ENCODE measurements around the gene ZFAND3.
"Not testable (repeated sequence)": the region's sequence is repeated elsewhere in the genome, so short reads cannot be mapped to it uniquely, and the experiment has no call there.

Gene ZFAND3

DNA sequence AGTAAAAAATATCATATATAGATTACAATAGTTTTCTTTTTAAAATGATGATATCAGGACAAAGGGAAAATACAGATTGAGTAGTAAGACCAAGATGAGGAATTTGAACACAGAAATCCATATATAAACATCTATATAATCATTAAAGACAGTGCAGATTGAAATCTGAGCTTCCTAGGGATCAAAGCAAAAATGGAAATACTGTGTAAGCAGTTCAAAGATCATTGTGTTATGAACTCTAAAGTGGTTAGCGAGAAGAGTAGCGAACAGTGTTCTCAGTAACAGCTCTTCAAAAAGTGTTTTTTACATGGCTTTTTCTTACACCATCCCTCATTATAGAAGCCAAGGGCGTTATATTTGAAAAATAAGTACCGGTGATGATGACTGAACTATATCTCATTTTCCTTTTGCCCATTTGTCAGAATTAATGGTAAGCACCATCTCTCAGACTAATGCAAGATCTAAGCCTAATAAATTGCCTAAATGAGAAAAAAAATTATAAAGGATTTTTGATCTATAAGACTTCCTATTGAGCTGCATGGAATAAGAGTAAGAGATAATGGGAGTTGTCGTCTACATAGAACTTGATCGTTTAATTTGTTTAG, 226.3 kb downstream of the ZFAND3 start:
- Histone ChIP-seq H3K4me1 (ENCODE audit: control insufficient read depth, insufficient read depth, low read length, unreplicated experiment) (peaks cover 2% of the 10 kb centered on the region), H2AFZ (ENCODE audit: low read length, unreplicated experiment) (no peak overlapping the region), H3K36me3 (ENCODE audit: insufficient read depth, low read length) (no peaks in the 10 kb centered on the region), H3K4me3 (ENCODE audit: low read depth, low read length) (no peak overlapping the region), H3K27me3 (ENCODE audit: insufficient read depth, low read length) (no peaks in the 10 kb centered on the region), H3K27ac (ENCODE audit: low read depth, low read length) (no peak overlapping the region), H3K79me2 (ENCODE audit: control insufficient read depth, insufficient read depth, low read length, unreplicated experiment) (peaks cover 38% of the 10 kb centered on the region)

- H2AFZ ChIP-seq (ENCODE audit: low read length, unreplicated experiment) = no peak overlapping the region
- H3K36me3 ChIP-seq (ENCODE audit: insufficient read depth, low read length) = no peaks in the 10 kb centered on the region
- H3K4me3 ChIP-seq (ENCODE audit: low read depth, low read length) = no peak overlapping the region
- no peaks in the 10 kb centered on the region for H3K27me3 ChIP-seq (ENCODE audit: insufficient read depth, low read length)
- no peak overlapping the region for H3K27ac ChIP-seq (ENCODE audit: low read depth, low read length)
- peaks cover 48% of the 10 kb centered on the region for H3K79me2 ChIP-seq (ENCODE audit: control insufficient read depth, insufficient read depth, low read length, unreplicated experiment)
- H3K4me1 ChIP-seq (ENCODE audit: control insufficient read depth, insufficient read depth, low read length, unreplicated experiment) = no peaks in the 10 kb centered on the region
Observed at GRCh38 chr6:38047562-38047961, 228.0 kb downstream of the ZFAND3 start.

DNA sequence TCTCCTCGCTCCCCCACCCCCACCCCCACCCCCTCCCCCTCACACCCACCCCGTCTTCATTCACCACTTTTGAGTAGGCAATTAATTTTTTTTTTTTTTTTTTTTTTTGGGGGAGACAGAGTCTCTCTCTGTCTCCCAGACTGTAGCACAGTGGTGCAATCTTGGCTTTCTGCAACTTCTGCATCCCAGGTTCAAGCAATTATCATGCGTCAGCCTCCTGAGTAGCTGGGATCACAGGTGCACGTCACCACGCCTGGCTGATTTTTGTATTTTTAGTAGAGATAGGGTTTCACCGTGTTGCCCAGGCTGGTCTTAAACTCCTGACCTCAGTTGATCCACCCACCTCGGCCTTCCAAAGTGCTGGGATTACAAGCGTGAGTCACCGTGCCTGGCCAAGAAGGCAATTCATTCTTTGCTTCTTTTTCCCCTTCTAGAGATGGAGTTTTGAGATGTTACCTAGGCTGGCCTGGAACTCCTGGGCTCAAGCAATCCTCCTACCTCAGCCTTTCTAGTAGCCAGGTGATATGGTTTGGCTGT, 230.4 kb downstream of the ZFAND3 start:
- not testable (repeated sequence) for H3K36me3 ChIP-seq (ENCODE audit: insufficient read depth, low read length); H2AFZ ChIP-seq (ENCODE audit: low read length, unreplicated experiment); H3K27ac ChIP-seq (ENCODE audit: low read depth, low read length); H3K4me1 ChIP-seq (ENCODE audit: control insufficient read depth, insufficient read depth, low read length, unreplicated experiment); H3K4me3 ChIP-seq (ENCODE audit: low read depth, low read length); H3K27me3 ChIP-seq (ENCODE audit: insufficient read depth, low read length)
- H3K79me2 ChIP-seq (ENCODE audit: control insufficient read depth, insufficient read depth, low read length, unreplicated experiment) = peaks cover 54% of the 10 kb centered on the region

DNA sequence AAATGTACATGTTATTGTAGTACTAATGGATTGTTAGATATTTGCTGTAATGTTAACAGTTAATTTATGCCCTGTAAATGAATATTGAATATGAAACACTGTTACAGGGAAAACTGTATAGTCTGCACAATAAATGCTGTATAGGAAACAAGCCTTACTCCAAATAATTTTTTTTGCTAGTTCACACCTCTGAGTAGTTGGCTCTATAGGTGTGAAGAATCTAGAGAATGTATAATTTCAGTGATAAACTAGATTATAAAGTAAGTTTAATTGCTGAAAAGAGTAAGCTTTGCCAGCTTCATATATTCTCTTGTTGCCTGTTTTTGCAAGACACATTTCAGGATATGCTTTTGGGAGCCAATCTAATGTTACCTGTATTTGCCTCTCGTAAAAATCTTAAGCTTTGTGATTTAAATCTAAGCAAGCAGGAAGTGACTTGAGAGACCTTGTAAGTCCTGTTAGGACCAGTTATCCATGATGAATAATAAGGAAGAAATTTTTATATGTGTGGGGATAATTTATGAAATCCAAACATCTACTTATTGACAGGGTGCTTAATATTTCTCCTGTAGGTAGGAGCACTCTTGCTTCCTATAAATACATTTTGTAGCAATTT, 232.4 kb downstream of the ZFAND3 start:
- Histone ChIP-seq H3K4me3 (ENCODE audit: low read depth, low read length) (no peak overlapping the region), H3K79me2 (ENCODE audit: control insufficient read depth, insufficient read depth, low read length, unreplicated experiment) (peaks cover 57% of the 10 kb centered on the region), H3K27ac (ENCODE audit: low read depth, low read length) (no peak overlapping the region)

GRCh38 chr6:38054527-38055202, 235.1 kb downstream of the ZFAND3 start:
- Histone ChIP-seq H3K79me2 (ENCODE audit: control insufficient read depth, insufficient read depth, low read length, unreplicated experiment) (peaks cover 64% of the 10 kb centered on the region), H3K27ac (ENCODE audit: low read depth, low read length) (no peak overlapping the region), H2AFZ (ENCODE audit: low read length, unreplicated experiment) (no peak overlapping the region), H3K4me1 (ENCODE audit: control insufficient read depth, insufficient read depth, low read length, unreplicated experiment) (peaks cover 13% of the 10 kb centered on the region), H3K36me3 (ENCODE audit: insufficient read depth, low read length) (no peaks in the 10 kb centered on the region), H3K27me3 (ENCODE audit: insufficient read depth, low read length) (no peaks in the 10 kb centered on the region), H3K4me3 (ENCODE audit: low read depth, low read length) (no peak overlapping the region)

More for the DNA sequence above, 232.4 kb downstream of the ZFAND3 start:
- no peak overlapping the region for H2AFZ ChIP-seq (ENCODE audit: low read length, unreplicated experiment)
- no peaks in the 10 kb centered on the region for H3K36me3 ChIP-seq (ENCODE audit: insufficient read depth, low read length)
- no peaks in the 10 kb centered on the region for H3K27me3 ChIP-seq (ENCODE audit: insufficient read depth, low read length)
- no peaks in the 10 kb centered on the region for H3K4me1 ChIP-seq (ENCODE audit: control insufficient read depth, insufficient read depth, low read length, unreplicated experiment)

- no peak overlapping the region for H3K27ac ChIP-seq (ENCODE audit: low read depth, low read length)
- no peaks in the 10 kb centered on the region for H3K27me3 ChIP-seq (ENCODE audit: insufficient read depth, low read length)
- H3K79me2 ChIP-seq (ENCODE audit: control insufficient read depth, insufficient read depth, low read length, unreplicated experiment) = peaks cover 63% of the 10 kb centered on the region
- H3K4me1 ChIP-seq (ENCODE audit: control insufficient read depth, insufficient read depth, low read length, unreplicated experiment) = peaks cover 13% of the 10 kb centered on the region
- no peak overlapping the region for H3K4me3 ChIP-seq (ENCODE audit: low read depth, low read length)
- no peak overlapping the region for H2AFZ ChIP-seq (ENCODE audit: low read length, unreplicated experiment)
- H3K36me3 ChIP-seq (ENCODE audit: insufficient read depth, low read length) = no peaks in the 10 kb centered on the region
Observed at GRCh38 chr6:38055203-38055589, 235.7 kb downstream of the ZFAND3 start.

- Histone ChIP-seq H3K79me2 (ENCODE audit: control insufficient read depth, insufficient read depth, low read length, unreplicated experiment) (peaks cover 59% of the 10 kb centered on the region), H3K27ac (ENCODE audit: low read depth, low read length) (no peak overlapping the region), H3K4me1 (ENCODE audit: control insufficient read depth, insufficient read depth, low read length, unreplicated experiment) (peaks cover 13% of the 10 kb centered on the region), H3K27me3 (ENCODE audit: insufficient read depth, low read length) (no peaks in the 10 kb centered on the region), H3K36me3 (ENCODE audit: insufficient read depth, low read length) (no peaks in the 10 kb centered on the region), H3K4me3 (ENCODE audit: low read depth, low read length) (no peak overlapping the region), H2AFZ (ENCODE audit: low read length, unreplicated experiment) (no peak overlapping the region)
Observed at GRCh38 chr6:38056361-38056760, 236.8 kb downstream of the ZFAND3 start.

GRCh38 chr6:38057994-38058393, 238.5 kb downstream of the ZFAND3 start:
- no peak overlapping the region for H2AFZ ChIP-seq (ENCODE audit: low read length, unreplicated experiment)
- peaks cover 13% of the 10 kb centered on the region for H3K4me1 ChIP-seq (ENCODE audit: control insufficient read depth, insufficient read depth, low read length, unreplicated experiment)
- H3K4me3 ChIP-seq (ENCODE audit: low read depth, low read length) = no peak overlapping the region
- no peak overlapping the region for H3K27ac ChIP-seq (ENCODE audit: low read depth, low read length)
- H3K79me2 ChIP-seq (ENCODE audit: control insufficient read depth, insufficient read depth, low read length, unreplicated experiment) = peaks cover 43% of the 10 kb centered on the region
- H3K36me3 ChIP-seq (ENCODE audit: insufficient read depth, low read length) = peaks cover 14% of the 10 kb centered on the region; the same call in 1 of the 2 replicates
- no peaks in the 10 kb centered on the region for H3K27me3 ChIP-seq (ENCODE audit: insufficient read depth, low read length)

- Histone ChIP-seq H3K36me3 (ENCODE audit: insufficient read depth, low read length) (peaks cover 21% of the 10 kb centered on the region), H3K4me3 (ENCODE audit: low read depth, low read length) (no peak overlapping the region), H3K4me1 (ENCODE audit: control insufficient read depth, insufficient read depth, low read length, unreplicated experiment) (peaks cover 13% of the 10 kb centered on the region), H3K79me2 (ENCODE audit: control insufficient read depth, insufficient read depth, low read length, unreplicated experiment) (peaks cover 24% of the 10 kb centered on the region), H3K27me3 (ENCODE audit: insufficient read depth, low read length) (no peaks in the 10 kb centered on the region), H3K27ac (ENCODE audit: low read depth, low read length) (no peak overlapping the region), H2AFZ (ENCODE audit: low read length, unreplicated experiment) (no peak overlapping the region)
Observed at GRCh38 chr6:38062066-38062465, 242.5 kb downstream of the ZFAND3 start.

- H3K4me1 ChIP-seq (ENCODE audit: control insufficient read depth, insufficient read depth, low read length, unreplicated experiment) = no peaks in the 10 kb centered on the region
- no peaks in the 10 kb centered on the region for H3K27me3 ChIP-seq (ENCODE audit: insufficient read depth, low read length)
- no peak overlapping the region for H3K4me3 ChIP-seq (ENCODE audit: low read depth, low read length)
- peaks cover 21% of the 10 kb centered on the region for H3K36me3 ChIP-seq (ENCODE audit: insufficient read depth, low read length)
- H3K27ac ChIP-seq (ENCODE audit: low read depth, low read length) = no peak overlapping the region
- peaks cover 17% of the 10 kb centered on the region for H3K79me2 ChIP-seq (ENCODE audit: control insufficient read depth, insufficient read depth, low read length, unreplicated experiment)
- H2AFZ ChIP-seq (ENCODE audit: low read length, unreplicated experiment) = no peak overlapping the region
Observed at GRCh38 chr6:38063973-38064372, 244.4 kb downstream of the ZFAND3 start.

DNA sequence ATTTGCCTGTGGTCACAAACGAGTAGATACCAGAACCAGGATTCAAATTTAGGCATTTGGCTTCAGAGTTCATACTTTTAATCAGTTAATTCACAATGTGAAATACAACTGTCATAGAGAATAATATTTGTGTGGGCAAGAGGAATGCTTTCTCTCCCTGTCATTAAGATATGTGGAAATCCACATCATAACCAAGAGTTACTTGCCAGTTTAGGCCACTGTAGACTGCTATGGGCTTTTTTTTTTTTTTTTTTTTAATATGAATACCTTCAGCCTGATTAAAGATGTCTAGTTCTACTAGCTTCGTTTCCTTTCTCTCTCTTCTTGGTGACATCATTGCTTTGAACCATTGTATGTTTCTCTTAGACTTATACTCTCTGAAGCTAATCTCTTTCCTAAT, 244.9 kb downstream of the ZFAND3 start:
- Histone ChIP-seq H3K36me3 (ENCODE audit: insufficient read depth, low read length) (peaks cover 21% of the 10 kb centered on the region), H2AFZ (ENCODE audit: low read length, unreplicated experiment) (no peak overlapping the region), H3K27me3 (ENCODE audit: insufficient read depth, low read length) (no peaks in the 10 kb centered on the region), H3K4me1 (ENCODE audit: control insufficient read depth, insufficient read depth, low read length, unreplicated experiment) (no peaks in the 10 kb centered on the region), H3K4me3 (ENCODE audit: low read depth, low read length) (no peak overlapping the region), H3K79me2 (ENCODE audit: control insufficient read depth, insufficient read depth, low read length, unreplicated experiment) (peaks cover 17% of the 10 kb centered on the region), H3K27ac (ENCODE audit: low read depth, low read length) (no peak overlapping the region)
